Measurements from ENCODE around the gene FBN2.
"Not testable (repeated sequence)": the region's sequence is repeated elsewhere in the genome, so short reads cannot be mapped to it uniquely, and the experiment has no call there.

Gene FBN2

DNA sequence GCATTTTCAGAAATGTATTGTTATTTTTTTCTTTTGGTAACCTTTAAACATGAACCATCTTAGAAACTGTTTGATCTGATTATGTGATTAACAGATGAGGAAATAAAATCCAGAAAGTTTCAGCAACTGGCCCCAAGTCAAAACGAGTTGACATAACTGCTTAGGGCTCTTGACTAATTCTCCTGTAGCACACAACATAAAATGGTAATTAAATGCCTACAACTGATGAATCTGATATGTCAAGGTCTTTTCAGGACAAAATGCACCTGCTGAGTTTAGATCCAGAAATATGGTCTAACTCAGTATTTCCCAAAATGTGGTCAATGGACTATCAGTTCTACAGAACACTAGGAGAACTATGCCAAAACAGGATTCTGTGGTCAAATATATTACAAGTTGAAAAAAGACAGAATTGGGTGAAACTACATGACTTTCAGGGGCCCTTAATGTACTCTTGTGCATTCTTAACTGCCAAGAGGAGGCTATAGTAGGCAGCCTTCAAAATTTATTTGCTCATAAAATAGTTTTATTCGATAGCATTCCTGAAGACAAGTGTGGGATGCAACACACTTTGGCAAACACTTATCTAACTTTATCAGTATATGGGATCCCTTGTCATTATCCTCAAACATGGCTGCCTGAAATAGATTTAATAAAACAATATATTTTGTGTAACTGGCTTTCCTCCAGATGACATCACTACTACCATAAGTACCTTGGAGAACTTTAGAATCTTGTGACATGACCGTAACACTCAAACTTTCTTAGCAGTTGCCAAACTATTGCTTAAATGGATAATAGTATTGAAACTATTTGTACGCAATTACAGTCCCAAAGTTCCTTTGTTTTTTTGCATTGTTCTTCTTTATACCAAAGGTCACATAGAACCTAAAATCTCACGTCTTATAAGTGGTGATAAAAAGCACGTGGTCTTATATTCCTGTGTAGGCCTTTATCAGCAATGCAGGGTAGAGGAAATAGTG is 59.4 kb downstream of the FBN2 start:
- DNase-seq (ENCODE audit: low spot score), result no peak

DNA sequence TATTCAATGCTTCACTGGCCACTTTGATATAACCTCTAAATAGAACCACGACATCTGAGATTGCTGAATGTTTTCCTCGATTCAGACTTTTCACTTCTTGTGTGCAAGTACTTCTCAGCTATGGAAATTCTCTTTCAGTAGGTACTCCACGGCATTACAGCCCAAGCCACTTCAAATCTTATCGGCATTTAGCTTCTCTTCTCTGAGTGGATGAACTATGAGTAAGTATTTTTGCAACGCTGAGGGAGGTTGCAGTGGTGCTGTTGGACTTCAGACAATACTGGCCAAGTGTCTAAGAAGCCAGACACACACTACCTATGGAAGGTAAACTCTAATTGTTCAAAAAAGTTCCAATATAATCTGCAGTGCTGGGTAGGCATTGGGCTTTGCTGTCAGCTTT is 60.1 kb downstream of the FBN2 start:
- no peak for DNase-seq (ENCODE audit: low spot score)

DNA sequence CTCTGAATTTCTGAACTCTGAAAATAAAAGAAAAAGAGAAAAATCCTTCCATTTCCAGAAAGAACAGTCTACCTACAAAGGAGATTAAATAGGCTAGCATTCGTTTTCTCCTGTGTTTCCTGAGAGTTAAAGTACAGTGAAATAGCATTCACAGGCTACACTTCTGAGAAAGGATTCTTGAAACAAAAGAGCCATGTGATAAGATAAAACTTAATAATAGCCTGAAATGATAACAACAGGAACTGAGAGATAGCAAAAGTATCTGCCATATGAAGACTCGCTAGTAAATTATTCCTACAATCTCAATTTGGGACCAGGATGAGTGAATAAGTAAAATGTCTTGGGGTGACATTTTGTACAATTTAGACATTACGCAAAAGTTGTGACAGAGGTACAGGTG is 62.4 kb downstream of the FBN2 start:
- DNase-seq (ENCODE audit: low spot score), result no peak

DNA sequence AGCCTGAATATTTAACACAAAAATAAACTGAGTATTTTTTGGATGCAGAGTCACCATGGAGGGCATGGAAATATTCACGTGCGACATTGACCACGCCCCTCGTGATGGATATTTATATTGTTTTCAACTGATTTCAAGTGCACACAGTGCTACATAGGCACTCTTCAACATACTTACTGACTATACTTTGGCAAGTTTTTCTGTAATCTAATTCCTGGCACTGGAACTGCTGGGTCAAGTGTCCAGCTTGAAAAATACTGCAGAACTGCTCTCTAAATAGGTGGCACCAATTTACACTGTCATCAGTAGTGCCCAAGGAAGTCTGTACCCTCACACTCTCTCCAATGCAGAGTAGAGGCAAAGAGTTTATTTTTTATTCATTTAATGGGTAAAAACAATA is 65.1 kb downstream of the FBN2 start:
- no peak for DNase-seq (ENCODE audit: low spot score)

DNA sequence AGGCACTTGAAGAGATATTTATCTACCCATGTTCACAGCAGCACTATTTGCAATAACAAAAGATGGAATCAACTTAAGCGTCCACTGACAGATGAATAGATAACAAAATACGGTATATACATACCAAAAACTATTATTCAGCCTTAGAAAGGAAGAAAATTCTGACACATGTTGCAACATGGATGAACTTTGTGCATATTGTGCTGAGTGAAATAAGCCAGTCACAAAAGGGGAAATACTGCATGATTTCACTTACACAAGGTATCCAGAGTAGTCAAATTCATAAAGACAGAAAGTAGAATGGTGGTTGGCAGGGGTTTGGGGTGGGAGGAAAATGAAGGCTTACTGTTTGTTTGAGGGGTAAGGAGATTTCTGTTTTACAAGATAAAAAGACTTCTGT is 66.0 kb downstream of the FBN2 start:
- no peak for DNase-seq (ENCODE audit: low spot score)

DNA sequence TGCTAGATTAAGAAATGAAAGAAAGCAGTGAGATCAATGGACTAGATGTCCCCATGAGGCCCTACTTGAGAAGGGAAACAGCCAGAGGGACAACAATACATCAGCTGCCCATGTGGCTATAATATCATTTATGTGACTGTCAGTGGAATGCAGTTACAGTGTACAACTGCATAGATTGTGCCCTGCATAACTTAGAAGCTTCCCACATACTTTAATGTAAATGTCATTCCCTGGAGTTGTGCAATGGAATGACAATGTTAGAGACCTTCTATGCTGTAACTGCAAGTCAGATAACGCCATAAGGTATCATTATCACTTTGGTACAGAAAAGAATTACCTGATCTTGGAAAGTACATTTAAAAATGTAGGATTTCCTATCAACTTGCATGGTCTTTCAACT is 67.4 kb downstream of the FBN2 start:
- no peak for DNase-seq (ENCODE audit: low spot score)

DNA sequence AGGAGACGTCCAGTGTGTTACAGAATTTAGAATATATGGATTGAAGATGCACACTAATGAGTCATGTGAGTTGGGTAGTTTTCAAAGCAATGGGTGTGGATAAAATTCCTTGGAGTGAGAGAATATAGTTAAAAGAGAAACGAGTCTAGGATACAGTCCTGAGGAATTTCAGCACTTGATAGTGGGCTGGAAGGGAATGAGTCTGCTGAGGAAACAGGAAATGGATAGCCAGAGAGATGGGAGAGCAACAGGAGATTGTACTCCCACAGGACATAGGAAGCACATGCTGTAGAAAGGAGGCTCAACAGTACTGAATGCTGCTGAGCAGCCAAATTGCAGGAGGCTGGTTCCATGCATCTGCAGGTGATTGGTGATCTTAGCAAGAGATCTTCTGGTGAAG is 68.1 kb downstream of the FBN2 start:
- DNase-seq (ENCODE audit: low spot score), result no peak

DNA sequence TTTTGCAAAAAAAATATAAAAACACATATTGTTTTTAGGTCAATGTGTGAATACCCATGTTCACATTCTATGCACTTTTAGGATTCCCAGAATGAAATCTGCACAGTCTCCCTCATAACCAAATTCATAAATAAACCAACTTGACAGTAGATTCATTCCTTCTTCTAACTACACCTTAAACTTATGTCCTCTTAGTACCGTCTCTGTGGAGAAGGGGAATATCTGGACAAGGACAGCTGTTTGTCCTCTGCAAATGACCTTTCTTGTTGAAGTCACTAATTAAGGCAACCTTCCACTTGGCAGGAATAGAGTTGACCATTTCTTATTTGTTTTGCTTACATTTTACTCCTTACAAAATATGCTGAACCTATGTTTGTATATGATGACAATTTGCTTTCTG is 71.1 kb downstream of the FBN2 start:
- DNase-seq (ENCODE audit: low spot score), result no peak

DNA sequence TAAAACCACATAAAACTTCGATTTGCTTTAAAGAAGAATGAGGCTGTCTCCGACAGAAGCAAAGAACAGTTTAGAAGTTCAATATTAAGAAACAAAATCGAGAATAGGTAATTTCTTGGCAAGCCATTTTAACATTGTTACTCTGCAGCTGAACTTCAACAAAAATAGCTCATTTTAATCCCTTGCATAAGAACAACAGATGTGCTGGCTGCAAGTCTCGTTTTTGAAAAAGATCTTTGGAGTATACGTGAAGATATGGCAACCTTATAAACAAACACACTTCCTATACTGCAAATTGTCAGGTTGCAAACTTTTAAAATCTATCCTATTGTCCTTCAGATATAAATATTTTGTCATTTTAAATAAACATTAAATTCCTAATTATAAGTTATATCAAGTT is 71.5 kb downstream of the FBN2 start:
- DNase-seq (ENCODE audit: low spot score), result no peak

DNA sequence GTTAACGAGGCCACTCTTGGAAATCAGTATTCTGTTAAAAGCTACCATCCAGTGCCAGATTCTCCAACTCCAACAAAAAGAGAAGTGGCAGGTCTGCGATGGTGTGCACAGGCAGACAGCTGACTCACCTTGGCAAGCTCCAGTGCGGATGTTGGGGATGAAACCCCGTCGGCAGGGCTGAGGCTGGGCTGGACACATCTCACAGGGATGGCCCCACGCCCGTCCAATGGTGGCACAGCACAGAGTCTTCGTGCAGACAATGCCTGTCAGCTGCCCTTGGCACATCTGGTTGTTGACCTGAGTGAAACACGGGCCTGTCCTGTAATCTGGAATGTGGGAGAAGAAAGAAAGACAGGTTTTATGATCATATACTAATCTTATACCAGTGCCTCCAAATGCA is 73.4 kb downstream of the FBN2 start:
- no peak for DNase-seq (ENCODE audit: low spot score)

DNA sequence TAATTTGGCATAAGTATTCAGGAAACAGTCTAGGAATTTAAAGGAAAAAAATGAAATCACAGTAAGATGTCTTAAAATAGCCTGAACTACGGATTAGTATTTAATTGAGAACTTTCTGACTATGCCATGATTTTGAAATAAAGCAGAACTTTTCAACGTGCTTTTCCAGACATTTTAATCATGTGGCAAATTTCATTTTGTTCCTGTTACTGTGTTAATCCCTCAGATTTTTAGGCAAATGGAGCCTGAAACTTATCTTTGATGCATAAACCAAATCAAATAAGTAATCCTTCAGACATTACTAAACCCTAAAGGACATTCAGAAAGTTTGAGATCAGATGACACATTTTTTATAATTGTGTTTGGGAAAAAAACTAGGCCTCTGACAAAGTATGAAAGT is 75.7 kb downstream of the FBN2 start:
- DNase-seq (ENCODE audit: low spot score), result no peak

DNA sequence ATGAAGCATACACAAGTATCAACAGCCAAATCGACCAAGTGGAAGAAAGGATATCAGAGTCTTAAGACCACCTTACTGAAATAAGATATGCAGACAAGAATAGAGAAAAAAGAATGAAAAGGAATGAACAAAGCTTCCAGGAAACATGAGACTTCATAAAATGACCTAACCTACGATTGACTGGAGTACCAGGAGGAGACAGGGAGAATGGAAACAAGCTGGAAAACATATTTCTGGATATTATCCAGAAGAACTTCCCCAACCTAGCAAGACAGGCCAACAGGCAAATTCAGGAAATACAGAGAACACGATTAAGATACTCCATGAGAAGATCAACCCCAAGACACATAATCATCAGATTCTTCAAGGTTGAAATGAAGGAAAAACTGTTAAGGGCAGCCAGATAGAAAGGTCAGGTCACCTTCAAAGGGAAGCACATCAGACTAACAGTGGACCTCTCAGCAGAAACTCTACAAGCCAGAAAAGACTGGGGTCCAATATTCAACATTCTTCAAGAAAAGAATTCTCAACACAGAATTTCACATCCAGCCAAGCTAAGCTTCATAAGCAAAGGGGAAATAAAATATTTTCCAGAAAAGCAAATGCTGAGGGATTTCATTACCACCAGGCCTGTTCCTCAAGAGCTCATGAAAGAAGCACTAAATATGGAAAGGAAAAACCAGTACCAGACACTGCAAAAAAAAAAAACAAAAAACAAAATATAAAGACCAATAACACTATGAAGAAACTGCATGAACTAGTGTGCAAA is 80.7 kb downstream of the FBN2 start:
- DNase-seq (ENCODE audit: low spot score), result not testable (repeated sequence)

DNA sequence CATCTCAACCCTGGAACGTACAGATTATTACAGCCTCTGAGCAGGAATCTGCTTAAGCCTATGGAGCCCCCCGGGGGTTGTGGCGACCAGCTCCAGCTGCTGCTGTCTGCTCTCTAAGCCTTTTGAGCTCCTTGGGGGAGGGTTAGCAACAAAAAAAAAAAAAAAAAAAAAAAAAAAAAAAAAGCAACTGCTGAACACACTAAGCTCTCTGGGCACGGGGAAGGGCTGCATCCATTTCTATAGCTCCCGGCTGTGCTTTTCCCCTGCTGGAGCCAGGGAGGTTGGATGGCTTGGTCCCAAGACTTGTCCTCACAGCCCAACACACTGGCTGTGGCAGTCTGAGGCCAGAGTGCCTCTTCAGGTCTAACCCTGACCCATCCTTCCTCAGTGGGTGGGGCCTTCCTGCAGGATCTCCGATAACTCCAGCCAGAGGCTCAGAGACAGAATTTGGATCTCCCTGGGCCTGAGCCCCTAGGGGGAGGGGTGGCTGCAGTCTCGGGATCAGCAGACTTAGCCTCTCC is 82.1 kb downstream of the FBN2 start:
- no peak for DNase-seq (ENCODE audit: low spot score)

DNA sequence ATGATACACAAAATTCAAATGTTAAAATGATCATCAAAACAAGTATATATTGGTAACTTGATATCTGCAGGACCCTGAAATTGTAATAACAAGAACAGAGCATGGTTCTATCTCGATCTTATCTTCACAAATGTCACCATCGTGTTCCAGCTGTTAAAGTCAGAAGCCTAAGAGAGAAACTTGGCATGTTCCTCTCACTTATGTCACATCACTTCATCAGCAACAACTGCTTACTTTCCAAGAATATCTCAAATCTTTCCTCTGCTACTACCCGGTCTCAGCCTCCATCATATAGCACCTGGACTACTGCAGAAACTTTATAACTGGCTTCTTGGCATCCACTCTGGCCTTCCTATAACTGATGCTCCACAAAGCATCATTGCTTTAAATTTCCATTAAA is 84.9 kb downstream of the FBN2 start:
- no peak for DNase-seq (ENCODE audit: low spot score)

DNA sequence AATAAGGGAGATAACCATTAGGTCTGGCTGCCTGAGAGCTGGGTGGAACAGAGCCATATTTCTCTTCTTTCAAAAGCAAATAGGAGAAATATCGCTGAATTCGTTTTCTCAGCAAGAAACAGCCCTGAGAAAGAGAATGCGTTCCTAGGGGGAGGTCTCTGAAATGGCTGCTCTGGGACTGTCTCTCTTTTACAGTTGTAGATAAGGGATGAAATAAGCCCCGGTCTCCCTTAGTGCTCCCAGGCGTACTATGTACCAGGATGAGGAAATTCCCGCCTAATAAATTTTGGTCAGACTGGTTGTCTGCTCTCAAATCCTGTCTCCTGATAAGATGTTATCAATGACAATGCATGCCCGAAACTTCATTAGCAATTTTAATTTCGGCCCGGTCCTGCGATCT is 90.8 kb downstream of the FBN2 start:
- not testable (repeated sequence) for DNase-seq (ENCODE audit: low spot score)

DNA sequence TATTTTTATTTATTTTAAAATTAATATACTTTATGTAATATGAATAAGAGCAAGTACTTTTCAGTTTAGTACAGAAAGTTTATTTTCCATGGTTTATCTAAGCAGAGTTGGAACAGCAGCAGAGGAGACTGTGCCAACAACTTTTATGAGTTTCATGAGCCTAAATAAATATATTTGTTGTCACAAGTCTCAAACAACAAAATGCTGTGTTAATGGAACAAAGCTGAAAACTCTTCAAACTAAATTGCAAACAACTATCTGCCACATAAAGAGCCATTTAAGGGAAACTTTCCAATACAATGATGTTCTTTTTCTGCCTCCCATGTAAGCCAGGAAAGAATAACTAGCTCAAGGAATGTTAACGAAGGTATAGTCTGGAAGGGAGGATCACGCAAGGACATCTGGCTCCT is 96.1 kb downstream of the FBN2 start:
- no peak for DNase-seq (ENCODE audit: low spot score)

DNA sequence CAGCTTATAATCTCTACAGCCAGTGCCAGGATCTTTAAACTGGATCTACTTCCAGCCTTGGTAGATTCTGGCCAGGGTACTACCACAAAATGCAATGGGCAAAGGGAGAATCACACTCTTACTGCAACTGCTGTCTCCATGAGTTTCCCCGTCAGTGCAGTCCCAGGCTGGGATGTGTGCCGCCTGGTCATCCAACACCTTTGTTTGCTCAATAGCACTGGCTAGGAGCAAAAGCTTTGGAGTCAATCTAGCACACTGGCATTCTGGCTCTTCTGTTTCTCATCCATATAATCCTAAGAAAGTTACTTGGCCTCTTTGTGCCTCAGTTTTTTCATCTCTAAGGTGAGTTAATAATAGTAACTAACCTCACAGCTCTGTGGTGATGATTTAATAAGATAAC is 96.9 kb downstream of the FBN2 start:
- DNase-seq (ENCODE audit: low spot score), result no peak

DNA sequence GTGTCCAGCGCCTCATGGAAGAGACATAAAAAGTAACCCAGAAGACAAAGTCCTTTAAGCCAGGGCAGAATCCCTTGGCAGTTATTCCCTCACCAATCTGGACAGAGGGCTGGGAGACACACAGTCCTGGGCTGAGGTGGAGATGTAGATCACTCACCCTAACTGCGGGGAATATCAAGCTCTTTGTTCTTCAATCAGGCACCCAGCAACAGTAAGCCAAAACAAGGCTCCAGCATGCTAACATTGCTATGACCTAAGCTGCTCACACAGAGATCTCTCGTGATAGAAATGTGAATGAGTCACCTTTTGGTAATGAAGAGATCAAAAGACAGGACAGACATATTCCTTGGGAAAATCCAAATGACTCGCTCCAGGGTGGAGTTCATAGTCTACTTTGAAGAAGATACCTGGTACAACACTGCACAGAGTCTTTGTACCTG is 101.3 kb downstream of the FBN2 start:
- DNase-seq (ENCODE audit: low spot score), result no peak

DNA sequence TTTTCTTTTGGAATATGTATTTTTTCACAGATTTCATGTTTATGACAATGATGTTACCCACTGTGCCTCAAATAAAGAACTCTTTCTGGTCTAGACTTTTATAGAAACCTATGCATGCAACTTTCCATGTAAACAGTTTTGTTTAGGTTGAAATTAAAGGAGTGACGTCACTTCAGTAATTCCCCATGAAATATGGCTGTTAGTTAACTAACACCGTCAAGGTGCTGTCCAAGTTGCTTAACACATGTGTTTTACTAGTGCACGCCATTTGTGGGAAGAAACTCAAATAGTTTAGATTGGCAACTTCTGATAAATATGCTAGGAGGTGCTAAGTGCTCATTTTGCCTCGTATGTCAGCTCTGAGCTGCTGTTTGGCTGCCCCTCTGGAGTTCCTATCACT is 102.2 kb downstream of the FBN2 start:
- DNase-seq (ENCODE audit: low spot score), result no peak

DNA sequence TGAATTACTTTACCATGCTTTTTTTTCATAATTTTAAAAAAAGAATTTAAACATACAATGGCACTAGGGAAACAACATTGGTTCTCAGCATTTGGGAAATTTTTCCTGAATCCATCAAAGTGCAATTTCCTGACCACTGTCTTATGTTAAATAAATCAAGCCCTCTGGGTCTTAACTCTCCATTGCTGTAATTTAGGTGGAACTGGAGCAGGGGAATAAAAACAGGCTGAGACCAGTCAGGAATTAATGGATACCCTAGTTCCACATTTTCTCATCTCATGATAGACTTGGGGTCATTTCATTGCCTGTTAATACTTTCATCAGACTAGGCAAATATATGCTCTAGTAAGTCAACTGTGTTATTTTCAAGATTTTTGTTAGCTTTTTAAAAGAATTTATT is 103.1 kb downstream of the FBN2 start:
- DNase-seq (ENCODE audit: low spot score), result no peak

DNA sequence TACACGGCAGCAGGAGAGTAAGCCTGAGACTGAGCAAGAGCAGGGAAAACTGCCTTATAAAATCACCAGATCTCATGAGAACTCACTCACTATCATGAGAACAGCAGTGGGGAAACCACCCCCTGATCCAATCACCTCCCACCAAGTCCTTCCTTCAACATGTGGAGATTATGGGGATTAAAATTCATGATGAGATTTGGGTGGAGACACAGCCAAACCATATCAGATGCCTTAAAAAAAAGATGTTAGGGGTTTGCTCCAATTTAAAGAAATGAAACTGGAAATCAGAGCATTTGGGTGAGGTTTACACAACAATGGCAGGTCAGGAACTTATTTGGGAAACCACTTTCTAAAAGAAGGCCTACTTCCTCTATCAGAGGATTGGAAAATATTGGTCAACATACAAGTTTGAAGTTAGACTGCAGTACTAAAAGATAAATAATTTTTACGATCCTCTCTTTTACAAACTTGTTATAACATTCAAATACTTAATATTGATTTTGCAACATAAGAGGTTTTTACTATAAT is 105.1 kb downstream of the FBN2 start:
- no peak for DNase-seq (ENCODE audit: low spot score)

DNA sequence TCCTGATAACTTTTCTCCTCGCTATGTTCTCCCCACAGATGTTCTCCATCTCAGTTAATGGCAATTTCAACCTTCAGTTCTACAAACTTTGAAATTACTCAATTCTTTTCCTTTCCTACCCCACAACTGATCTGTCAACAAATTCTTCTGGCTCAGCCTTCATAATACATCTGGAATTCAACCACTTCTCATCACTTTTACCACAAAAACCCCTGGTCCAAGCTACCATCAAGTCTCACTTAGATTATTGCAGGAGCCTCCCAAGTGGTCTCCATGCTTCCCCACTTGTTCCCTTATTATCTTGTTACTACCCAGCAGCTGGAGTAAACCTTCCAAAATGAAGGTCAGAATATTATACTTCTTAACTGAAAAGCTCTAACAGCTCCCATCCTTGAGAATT is 110.1 kb downstream of the FBN2 start:
- no peak for DNase-seq (ENCODE audit: low spot score)

DNA sequence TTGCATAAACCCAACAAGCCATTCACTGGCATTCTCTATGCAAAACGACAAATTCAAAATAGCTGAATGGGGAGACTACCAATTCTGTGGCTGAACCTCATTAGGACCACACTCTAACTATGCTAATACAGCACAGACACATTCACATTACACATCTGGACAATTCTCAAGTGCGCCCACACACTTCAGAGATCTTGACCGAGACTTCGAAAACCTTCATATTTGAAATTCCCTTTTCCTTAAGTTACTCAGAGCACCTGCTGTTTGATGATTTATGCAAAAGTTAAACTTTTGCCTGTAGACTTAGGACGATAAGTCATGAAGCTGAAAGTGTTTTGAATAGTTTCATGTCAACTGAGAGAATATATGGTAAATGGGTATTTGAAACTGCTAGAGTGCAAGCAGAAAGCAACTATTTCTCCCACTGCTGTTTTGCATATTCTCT is 111.9 kb downstream of the FBN2 start:
- DNase-seq (ENCODE audit: low spot score), result no peak

All from AG20443 (cell line).